Activated gamma-delta T cell treated with Interleukin-2 at 50 U/mL for 16 hours (primary cell): ENCODE results near the gene CD164.
"Not testable (repeated sequence)": the region's sequence is repeated elsewhere in the genome, so short reads cannot be mapped to it uniquely, and the experiment has no call there.

Source experiments
- DNase-seq: peaks from one replicate; pipeline ENCODE4 v3.0.0-alpha.2; 2020

The CD164 gene

DNA sequence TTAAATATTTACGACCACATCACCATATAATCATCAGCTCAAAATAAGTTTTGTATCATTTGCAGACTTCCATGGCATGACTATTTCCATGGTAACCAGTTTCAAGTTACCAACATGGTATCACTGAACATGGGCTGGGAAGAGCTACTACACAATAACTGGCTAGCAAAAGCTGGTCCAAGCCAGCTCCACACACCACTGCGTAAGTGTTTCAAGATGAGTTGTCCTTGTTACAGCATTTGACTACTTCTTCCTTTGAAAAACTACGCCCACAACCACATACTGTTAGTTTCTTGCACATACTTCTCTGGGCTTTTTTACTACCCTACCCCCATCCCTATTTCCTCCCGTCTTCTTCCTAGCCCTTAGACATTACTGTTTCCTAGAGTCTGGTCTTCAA lies 8.5 kb downstream of the CD164 start:
- no peak for DNase-seq

DNA sequence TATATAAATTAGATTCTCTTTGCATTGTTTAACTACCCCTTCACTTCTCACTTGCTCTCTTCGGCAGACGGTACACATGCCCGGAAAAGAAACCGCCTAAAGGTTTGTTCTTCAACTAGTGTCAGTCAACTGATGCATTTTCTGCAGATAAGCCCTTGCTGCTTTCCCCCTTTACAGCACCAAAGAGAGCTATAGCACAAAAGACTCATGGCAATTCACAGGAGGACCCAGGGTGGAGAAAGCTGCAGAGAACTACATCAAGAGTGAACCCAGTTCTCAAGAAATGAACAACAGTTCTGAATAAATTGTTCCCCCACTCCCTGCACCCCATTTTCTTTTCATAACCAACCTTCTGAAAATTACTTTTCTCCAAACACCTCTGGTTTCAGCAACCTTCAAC lies 8.9 kb downstream of the CD164 start:
- DNase-seq = no peak

DNA sequence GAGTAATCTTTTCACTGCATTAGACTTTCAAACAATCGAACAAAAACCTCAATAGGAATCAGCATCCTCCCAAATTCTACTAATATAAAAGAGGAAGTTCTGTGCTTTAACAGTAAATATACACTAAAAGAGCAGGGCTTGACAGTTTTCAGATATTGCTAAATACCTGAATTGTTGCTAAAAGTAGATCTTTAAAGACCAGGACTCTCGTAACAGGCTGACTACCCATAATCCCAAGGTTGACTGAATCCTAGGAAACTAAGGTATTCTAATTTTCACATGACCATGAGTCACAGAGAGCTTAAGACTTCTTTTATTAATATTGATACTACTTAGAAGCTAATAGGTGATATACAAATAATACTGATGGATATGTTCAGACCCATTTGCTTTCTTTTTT lies 10.1 kb downstream of the CD164 start:
- no peak for DNase-seq

DNA sequence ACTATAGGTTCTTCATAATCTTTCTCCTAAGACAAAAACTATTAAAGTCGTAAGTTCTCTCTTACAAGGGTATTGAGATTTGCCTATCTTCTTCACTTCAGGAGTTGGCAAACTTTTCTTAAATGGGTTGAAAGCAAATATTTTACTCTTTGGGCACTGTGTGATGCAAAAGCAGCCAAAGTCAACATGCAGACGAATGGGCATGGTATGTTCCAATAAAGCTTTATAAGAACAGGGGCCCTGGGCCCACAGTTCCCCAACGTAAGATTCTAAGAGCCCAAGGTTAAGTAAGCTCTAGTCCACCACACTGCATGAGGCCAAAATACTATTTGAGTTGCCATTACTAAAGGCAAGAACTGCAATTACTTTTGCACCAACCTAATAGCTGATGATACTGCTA lies 11.5 kb downstream of the CD164 start:
- no peak for DNase-seq

DNA sequence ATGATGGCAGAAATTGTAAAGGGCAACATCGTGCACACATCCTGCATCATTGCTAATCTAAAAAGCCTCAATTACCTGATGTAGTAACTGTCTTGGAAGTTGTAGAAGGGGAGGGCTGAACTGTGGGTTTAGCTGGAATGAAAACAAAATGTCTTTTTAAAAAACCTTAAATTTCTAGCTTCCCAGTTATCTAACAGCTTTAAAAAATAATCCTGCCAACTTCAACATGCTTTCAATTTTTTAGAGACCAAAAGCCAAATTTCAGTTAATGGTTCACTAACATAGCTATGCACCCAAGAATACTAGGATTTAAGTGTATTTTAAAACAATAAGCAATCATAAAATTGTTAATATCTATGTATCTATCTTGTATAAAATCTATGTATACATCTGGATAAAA lies 11.9 kb downstream of the CD164 start:
- no peak for DNase-seq

DNA sequence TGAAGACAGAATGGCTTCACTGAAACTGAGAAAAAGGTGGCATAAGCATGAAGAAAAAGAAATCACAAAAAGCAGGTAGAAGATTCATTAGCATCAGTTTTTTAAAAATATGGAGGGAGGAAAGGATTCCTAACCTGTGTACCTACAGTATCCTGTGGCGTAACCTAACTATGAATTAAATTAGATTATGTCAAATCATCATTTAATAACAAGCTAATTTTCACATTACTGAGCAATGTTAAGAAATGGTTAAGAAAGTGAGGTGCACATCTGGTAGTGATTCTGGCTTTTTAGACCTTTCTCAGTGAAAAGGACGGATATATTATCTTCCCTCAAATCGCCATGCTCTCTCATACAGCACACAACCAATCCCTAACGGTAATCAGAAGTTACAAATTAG lies 12.5 kb downstream of the CD164 start:
- DNase-seq = no peak

DNA sequence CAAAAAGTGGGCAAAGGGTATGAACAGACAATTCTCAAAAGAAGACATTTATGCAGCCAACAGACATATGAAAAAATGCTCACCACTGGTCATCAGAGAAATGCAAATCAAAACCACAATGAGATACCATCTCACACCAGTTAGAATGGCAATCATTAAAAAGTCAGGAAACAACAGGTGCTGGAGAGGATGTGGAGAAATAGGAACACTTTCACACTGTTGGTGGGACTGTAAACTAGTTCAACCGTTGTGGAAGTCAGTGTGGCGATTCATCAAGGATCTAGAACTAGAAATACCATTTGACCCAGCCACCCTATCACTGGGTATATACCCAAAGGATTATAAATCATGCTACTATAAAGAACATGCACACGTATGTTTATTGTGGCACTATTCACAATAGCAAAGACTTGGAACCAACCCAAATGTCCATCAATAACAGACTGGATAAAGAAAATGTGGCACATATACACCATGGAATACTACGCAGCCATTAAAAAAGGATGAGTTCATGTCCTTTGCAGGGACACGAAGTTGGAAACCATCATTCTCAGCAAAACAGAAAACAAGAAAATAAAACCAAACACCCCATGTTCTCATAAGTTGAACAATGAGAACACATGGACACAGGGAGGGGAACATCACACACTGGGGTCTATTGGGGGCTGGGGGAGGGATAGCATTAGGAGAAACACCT lies 17.7 kb downstream of the CD164 start:
- not testable (repeated sequence) for DNase-seq

DNA sequence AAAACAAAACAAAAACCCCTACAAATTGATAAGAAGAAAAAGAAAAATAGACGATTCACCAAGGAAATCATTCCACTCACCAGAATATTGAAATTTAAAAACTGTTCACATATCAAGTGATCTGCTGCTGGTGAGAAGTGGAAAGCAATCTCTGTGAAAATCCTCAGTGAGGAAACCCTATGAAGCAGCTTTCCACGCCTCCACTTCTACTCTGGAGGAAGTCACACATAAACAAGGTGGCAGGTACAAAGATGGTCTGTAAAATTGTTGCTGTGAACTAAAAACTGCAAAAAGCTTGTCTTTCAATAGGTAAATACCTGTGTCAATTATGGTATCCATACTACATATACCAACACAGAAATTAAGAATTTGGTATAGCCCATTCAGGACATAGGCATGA lies 18.5 kb downstream of the CD164 start:
- DNase-seq = no peak

DNA sequence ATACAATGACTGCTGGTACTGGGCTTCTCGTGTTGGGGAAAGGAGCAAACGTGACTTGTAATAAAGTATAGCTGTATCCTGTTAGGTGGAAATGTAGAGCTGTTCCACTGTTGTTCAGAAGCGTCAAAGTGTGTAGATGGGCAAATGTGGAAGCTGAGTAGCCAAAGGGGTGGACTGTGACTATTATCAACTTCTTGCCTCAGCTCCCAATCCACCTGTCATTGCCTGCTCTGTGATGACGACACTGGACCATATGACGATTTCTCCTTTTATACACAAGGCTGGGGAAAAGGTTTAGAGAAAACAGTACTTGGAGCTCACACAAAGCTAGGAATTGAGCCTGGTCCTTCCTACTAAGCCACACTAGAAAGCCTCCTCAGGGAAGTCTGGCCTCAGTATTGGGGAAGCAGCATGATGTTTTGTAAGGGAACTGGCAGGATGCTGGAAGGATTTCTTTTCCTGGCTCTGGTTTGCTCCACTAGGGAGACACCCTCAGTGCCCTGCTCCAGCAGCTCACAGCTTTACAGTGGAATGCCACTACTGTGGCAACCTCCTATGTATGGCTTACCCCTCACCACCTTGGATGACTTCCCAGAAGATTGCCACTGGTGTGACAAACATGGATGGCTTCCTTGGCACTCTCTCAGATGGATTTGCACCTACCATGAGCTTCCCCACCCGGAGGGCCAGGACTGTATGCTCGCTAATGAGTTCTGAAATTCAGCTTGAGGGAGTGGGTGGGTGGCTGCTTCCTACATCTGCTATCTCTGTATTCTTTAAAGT lies 20.0 kb downstream of the CD164 start:
- no peak for DNase-seq

DNA sequence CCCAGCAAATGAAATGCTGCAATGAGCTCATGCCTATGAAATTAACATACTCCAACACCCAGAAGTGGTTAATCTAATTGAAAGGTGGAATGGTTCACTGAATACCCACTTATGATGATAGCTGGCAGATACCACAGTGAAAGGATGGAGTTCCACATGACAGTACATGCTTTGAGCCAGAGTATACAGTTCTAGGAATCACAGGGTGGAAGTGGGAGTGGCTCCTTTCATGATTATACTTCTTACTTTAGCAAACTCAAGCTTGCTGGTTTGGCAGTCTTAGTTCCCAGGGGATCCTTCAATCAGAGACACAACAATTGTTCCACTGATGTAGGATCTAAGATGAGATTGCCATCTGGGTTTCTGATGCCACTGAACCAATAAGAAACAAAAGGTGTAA lies 21.5 kb downstream of the CD164 start:
- no peak for DNase-seq

DNA sequence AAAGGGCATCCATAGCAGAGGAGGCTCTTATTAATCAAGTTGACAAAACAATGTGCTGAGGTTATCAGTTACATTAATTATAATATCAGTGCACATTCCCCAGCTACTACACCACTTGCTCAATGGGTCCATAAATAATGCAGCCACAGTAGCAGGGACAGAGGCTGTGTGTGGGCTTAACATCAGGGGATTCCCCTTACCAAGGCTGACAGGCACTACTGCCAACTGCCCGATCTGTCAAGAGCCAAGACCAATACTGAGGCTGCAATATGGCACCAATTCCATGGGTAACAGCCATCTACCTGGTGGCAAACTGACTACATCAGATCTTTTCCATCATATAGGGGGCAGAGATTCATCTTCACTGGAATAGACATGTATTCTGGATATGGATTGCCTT lies 22.0 kb downstream of the CD164 start:
- no peak for DNase-seq

DNA sequence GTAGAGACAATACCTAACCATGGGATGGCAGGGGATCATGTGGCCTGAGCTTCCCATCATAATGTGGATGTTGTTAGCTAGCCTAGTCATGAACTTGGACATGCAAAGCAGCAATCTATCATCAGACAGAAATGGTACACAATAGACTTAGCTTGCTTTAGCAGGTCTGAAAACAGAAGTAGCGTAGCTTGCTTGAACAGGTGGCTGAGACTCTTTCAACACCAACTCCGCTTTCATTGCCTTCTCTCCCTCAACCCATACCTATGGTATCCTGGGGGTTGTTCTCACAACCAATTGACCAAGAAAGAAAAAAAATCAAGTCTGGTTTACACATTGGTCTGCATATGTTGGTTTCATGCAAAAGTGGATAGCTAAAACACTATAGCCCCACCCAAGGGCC lies 23.0 kb downstream of the CD164 start:
- no peak for DNase-seq

DNA sequence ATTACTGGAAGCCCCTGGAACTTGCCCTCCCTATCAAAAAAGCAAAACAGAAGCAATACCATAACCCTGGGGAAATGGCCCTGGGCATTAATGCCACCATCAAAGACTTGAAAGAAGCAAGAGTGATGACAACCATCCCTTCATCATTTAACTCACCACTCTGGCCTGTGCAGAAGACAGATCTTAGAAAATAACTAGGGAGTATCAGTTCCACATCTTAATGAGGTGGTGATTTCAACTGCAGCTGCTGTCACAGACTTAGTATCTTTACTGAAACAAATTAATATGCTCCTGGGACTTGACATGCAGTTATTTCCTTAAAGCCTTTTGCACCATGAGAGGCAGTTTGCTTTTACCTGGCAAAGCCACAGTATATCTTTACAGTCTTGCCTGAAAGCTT lies 24.1 kb downstream of the CD164 start:
- DNase-seq = no peak

DNA sequence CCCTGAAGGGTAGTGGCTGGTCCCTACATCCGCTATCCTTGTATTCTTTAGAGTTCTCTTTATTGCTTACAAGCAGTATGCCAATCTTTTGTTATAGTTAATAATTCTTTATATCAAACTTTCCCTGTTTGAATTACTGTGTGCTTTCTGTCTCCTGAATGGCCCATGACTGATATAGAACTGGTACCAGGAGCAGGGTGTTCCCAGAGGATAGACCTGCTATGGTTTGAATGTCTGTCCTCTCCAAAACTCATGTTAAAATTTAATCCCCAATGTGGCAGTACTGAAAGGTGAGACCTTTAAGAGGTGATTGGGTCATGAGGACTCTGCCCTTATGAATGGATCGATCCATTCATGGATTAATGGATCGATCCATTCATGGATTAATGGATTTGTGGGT lies 26.0 kb downstream of the CD164 start:
- DNase-seq = no peak

DNA sequence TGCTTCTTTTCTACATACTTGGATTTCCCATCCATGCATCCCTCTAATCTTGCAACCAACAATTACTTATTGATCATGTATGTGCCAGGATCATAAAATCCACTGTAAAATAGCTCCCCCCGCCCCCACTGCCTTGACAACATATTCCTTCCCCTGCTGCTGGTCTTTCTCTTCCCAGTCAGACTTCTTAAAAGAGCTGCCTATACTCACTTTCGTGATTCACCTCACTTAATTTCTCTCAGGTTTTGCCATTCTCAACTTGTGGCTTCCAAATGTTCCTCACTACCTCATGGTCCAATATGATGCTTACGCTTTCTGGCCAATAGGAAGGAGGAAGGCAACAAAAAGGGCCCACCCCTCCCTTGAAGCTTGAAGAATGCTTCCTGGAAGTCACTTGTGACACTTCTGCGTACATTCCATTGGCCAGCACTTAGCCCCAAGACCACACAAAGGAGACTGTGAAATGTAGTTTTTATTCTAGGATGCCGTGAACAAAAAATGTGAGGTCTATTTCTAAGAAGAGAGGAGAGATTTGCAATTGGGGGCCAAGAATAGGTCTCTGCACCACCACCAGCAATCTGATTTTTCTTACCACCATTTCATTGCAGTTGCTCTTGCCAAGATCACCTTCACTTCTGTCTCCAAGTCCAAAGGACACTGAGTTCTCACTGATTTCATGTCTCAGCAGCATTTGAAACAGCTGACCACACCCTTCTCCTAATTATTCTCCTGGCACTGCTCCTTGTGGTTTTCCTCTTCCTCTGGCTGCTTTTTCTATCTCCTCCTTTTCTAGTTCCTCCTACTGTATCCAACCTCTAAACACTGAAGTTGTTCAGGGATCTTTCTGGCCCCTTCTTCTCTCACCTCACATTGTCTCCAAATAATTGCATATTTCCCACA lies 30.8 kb downstream of the CD164 start:
- DNase-seq = no peak

DNA sequence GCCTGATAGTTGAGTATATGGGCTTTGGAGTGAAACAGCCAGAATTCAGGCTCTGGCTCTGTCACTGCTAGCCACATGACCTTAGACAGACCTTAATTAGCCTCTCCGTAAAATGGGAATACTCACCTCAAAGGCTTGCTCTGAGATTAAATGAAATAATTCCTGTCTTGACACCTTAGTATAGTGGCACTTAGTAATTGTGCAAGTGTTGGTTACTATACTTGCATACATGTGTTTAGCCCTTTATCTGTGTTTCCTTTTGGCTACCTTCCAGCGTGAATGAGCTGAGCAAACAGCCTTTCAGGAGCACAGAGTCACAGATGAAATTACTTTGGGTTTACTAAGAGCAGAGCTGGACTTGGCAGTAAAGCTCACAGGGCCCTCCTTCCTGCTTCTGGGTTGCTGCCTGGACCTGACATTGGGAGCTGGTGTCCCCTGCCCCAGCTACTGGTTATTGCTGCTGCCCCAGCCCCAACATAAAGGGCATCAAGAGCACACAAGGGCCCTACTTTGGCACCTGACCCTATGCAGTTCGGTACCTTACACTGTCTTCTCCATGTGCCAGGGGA lies 32.8 kb downstream of the CD164 start:
- no peak for DNase-seq

DNA sequence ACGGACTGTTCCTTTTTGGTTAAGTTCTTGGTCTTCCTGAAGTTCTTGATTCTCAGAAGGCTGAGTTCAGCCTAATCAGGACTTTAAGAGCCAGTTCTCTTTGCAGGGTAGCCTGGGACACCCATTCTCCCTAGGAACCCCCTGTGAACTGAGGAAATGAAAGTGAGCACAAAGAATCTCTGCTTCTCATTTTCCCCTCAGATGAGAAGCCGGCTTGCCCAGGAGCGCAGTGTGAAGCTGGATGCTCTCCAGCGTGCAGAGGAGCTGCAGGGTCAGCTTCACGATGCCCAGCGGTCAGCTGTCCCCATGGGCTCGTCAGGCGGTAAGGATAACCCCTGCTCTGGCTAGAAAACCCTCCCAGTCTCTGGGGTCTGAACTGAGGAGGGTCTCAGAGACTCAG lies 34.0 kb downstream of the CD164 start:
- no peak for DNase-seq

DNA sequence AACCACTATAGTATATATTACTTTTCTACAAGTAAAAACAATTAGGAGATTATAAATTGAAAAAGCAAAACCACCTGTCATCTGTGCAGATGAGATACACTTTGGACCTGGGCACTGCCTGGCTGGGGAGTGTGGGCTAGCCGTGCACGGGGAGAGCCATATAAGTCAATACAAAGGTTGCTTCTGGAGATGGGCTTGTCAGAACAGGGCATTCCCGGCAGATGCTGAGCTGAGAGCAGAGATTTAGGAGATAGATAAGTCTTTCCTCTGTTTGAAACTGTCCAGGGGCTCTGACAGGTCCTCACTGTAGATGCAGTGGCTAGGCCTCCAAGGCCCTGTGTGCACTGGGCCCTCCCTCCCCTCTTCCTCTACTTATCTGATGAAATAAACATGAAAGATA lies 34.5 kb downstream of the CD164 start:
- DNase-seq = no peak

DNA sequence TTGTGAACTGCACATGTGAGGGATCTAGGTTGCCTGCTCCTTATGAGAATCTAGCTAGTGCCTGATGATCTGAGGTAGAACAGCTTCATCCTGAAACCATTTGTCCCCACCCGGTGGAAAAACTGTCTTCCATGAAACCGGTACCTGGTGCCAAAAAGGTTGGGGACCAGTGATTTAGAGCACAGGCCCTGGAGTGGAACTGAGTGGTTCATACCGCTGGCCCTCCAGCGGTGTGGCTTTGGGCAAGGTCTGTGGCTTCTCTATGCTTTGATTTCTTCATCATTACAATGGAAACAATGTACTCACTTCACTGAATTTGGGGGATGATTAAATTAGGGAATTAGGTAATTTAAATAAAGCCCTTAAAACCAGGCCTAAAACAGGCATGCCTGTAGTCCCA lies 36.3 kb downstream of the CD164 start:
- no peak for DNase-seq

DNA sequence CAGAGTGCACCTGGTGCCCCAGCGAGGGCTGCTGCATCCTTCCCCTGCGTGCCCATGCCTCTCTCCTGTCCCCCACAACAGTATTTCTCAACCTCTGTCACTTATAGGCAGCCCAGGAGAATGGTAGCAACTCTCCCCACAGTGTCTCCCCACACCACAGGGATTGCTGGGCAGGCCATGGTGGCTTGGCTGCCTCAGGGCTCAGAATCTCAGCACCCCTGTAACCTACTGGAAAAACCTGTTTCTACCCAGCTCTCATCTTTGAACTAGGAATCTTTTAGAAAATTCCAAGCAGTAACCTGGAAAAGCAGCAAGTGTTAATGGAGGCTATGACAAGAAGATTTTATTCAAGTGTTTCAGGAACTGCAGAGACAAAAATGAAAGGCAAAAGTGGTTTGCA lies 38.0 kb downstream of the CD164 start:
- no peak for DNase-seq

DNA sequence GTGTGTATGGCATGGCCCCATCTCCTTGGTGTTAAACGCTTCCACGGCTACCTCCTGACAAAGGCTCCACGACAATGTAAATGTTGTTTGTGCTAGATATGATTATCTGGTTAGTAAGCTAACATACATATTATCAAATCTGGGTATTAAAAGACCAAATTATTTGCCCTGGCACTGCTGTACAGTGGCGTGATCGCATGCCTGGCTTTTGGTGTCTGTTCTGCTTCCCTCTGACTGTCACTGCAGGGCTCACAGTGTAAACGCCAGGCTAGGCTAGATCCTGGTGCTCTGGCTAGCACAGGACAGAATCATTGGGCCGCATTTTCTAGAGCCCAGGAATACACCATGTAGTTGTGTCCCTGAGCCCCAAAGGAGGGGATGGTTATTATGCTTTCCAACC lies 38.7 kb downstream of the CD164 start:
- no peak for DNase-seq

DNA sequence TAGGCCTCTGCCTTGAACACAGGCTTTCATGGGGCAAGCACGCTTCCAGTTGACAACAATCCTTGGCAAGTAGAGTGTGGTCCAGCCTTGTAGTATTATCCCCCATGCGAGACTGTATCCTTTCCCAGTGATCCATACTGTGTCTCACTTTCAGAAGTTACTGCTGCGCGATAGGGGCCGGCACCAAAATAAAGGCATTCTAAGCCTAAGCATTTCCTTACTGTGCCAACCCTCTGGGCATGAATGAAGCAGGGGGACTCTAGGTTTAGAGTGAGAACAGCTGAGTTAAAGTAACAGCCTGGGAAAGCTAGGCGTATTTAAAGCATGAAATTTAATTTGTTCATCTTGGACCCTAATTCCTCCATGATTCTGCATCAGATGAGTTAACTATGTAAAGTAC lies 39.4 kb downstream of the CD164 start:
- DNase-seq = no peak

DNA sequence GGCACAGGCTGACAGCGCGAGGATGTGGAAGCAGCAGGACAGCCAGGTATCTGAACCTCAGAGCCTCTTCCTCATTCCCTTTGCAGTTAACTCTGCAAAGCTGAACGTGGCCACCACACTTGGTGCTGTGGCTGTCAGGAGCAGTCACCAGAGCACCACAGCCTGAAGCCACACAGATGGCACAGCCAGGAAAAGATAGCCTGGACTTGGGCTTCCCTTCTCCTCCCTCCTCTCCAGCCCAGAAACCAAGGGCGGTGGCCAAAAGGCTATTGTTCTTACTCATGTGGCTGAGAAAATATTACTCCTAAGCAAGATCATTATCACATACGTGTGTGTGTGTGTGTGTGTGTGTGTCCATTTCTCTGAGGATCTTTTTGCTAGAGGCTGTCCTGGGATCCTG lies 39.8 kb downstream of the CD164 start:
- DNase-seq = no peak

DNA sequence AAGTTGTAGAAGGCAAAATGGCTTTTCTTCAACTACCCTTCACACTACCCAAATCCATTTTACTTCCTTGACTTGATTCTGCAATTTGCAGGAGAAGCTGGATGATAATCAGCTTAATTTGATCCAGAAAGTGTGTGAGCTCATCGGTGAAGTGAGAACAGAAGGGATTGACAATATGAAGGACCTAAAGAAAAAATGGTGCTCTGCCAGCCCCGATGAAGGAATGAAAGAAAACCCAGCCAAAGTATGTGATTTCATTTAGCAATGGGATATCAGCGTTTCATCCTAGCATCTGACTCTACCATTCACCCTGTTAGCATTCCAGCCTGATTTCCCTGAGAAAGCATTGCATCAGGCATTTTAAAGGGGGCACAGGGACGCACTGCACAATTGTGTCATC lies 41.5 kb downstream of the CD164 start:
- no peak for DNase-seq
